ENCODE measurements around the gene NAPA.

NAPA gene

DNA sequence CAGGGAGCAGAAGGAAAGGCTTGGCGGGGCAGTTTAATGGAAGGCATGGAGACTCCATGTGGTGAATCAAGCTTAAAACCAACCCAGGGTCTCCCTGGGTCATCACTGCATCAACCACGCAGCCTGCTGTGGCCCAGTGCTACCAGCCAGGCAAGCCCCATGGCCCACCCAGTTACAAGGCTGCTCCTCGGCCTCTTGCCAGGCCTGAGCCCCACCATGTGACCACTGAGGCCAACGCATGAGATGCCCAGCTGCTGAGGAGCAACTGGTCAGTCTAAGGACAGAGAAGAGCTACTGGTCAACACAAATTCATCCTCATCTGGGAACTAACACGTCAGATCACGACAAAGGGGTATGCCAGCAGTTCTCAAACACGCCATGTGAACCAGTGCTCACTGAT, 15.5 kb downstream of the NAPA start:
- TF ChIP-seq, protein P1, sequence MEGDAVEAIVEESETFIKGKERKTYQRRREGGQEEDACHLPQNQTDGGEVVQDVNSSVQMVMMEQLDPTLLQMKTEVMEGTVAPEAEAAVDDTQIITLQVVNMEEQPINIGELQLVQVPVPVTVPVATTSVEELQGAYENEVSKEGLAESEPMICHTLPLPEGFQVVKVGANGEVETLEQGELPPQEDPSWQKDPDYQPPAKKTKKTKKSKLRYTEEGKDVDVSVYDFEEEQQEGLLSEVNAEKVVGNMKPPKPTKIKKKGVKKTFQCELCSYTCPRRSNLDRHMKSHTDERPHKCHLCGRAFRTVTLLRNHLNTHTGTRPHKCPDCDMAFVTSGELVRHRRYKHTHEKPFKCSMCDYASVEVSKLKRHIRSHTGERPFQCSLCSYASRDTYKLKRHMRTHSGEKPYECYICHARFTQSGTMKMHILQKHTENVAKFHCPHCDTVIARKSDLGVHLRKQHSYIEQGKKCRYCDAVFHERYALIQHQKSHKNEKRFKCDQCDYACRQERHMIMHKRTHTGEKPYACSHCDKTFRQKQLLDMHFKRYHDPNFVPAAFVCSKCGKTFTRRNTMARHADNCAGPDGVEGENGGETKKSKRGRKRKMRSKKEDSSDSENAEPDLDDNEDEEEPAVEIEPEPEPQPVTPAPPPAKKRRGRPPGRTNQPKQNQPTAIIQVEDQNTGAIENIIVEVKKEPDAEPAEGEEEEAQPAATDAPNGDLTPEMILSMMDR (IDR thresholded peaks at IDR 0.05; ENCODE audit: low read depth, low read length): no peak
- DNase-seq (ENCODE audit: extremely low read depth, low read depth): no peak

DNA sequence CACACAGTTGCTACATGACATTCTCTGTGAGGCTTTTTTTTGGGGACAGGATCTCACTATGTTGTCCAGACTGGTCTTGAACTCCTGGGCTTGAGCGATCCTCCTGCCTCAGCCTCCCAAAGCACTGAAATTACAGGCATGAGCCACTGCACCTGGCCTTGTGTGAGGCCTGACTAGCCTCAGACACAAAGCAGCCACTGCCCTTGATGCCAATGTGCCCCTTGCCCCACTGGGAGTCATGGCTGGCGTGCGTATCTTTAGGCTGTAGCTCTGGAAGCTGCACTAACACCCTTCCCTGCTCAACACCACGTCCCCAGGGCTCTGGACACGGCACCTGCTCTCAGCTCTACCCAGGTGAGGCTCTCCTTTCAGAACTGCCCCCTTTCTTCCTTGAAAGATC, 16.3 kb downstream of the NAPA start:
- TF ChIP-seq, protein P1 (IDR thresholded peaks at IDR 0.05; ENCODE audit: low read depth, low read length): no peak
- DNase-seq (ENCODE audit: extremely low read depth, low read depth): no peak

DNA sequence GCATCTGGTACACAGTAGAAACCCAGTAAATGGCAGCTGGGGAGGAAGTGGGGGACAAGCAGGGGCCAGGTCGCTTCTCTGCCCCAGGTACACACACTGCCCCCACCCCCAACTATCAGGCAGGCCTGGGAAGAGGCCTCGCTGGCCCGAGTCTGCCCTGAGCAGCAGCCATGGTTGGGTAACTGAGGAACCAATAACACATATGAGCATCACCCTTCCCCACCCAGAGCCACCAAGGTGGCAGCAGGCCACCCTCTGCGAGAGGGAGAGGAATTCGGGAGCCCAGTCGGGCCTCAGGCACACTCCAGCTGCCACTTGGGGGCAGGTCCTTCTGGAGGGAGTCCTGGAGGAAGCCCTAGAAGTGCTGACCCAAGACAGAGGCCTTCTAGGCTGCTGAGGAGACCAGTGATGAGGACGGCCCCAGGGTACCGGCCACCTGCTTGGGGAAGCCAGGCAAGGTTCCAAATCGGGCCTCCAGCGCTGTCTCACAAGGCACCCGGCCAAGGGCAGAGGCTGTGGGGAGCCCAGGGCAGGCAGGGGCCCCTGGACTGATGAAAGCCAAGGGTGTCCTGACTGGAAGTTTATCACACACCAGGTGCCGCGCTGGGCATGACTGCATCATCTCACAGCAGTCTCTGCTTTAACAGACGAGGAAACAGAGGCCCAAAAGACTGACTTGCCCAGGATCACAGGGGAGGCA, 16.9 kb downstream of the NAPA start:
- DNase-seq (ENCODE audit: extremely low read depth, low read depth): no peak
- TF ChIP-seq, protein P1 (IDR thresholded peaks at IDR 0.05; ENCODE audit: low read depth, low read length): no peak

DNA sequence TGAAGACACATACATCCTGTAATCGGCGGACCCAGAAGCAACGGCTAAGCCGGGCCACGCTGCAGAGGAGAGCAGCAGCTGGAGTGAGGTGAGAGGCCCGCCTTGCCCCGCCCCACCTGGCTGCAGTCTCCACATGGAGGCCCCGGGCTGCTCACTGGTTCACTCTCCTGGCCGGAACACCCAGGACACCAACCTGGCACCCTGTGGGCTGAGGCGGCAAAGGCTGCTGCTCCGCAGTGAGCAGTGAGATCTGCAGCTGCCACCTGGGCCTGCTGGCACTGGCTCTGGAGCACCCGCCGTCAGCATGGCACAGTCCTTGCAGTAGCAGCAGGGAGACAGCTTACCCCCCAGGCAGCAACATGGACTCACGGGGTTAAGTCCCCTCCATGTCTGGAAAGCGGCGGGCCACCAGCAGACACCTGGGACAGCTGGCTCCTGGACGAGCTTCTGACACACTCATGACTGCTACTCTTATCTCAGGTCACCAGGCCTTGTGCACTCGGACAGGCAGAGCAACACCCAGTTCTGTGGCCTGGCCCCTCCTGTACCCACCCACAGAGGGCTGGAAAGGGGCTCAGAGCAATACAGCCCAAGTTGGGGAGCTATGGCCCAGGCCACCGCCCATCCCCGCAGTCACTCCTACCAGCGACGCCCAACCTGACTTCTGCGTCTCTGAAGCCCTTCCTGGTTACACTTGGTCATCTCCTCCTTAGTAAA, 17.7 kb downstream of the NAPA start:
- no peak for DNase-seq (ENCODE audit: extremely low read depth, low read depth)
- TF ChIP-seq, protein P1 (IDR thresholded peaks at IDR 0.05; ENCODE audit: low read depth, low read length): no peak

DNA sequence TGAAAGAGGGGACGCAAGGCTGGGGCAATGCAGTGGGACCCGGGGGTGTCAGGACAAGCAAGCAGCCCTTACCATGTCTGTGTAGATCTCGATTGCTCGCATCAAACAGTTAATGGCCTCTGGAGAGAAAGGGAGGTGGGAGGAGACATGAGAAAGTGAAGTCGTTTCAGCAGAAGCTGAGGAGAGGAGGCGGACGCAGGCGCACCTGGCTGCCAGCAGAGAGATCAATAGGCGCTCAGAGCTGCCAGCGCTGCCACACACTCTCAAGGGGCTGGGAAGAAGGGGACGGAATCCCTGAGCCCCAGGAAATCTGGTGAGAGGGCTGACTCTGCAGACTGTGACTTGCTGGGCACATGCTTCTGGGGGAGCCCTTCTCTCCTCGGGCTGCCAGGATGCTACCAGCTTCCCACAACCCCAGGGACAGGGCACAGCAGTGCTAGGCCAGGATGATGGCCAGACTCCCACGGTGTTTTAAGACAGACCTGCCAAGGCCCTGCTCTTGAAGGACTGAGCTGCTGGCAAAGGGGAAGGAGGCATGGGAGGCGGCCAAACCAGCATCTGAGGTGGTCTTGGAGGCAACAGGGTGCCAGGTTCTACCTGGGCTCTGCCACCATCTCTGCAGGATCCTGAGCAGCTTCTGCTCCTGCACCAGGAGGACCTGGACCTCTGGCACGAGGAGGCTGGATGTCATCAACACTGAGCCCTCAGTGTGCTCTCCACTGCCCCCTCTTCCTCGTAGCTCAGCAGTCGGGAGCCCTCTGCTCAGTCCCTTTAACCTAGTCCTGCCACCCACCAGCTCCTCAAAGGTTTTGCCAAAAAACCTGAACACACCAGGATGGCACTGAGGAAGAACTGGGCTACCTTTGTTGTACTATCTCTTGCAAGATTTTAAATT, 19.1 kb downstream of the NAPA start:
- TF ChIP-seq, protein P1 (IDR thresholded peaks at IDR 0.05; ENCODE audit: low read depth, low read length): no peak
- DNase-seq (ENCODE audit: extremely low read depth, low read depth): no peak

DNA sequence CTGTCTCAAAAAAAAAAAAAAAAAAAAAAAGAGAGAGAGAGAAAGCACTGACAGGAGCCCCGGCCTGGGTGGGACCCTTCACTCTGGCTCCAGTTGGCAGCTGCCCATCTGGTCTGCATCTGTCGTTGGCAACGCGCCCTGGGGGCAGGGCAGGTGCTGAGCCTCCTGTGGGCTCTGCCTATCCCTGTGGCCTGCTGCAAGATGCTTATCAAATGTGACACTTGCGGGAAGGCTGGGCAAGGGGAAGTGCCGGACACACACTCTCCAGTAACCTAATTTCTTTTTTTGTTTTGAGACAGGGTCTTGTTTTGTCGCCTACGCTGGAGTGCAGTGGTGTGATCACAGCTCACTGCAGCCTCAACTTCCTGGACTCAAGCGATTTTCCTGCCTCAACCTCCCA, 20.1 kb downstream of the NAPA start:
- no peak for DNase-seq (ENCODE audit: extremely low read depth, low read depth)
- TF ChIP-seq, protein P1 (IDR thresholded peaks at IDR 0.05; ENCODE audit: low read depth, low read length): no peak

DNA sequence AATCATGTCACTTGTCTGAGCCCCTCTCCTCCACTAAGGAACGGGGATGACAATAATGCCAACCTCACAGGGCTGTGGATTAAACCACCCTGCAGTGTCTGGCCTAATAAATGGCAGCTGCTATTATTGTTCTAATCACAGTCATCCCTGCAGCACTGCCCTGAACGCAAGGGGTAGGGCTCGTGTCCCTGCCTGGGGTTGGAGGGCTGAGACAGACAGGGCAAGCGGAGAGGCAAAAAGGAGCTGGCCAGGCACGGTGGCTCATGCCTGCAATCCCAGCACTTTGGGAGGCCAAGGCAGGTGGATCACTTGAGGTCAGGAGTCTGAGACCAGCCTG, 20.7 kb downstream of the NAPA start:
- TF ChIP-seq, protein P1 (IDR thresholded peaks at IDR 0.05; ENCODE audit: low read depth, low read length): no peak

More for the DNA sequence above, 20.7 kb downstream of the NAPA start:
- no peak for DNase-seq (ENCODE audit: extremely low read depth, low read depth)
